GM12891 (cell line): Measurements from ENCODE around the gene PCDHGA1.

ENCODE experiments used
- POLR2A ChIP-seq: IDR thresholded peaks from 2 replicates; pipeline ENCODE4 v1.6.1; 2011; ENCODE audit warnings: low read depth, low read length, control low read depth
- POLR2AphosphoS5 ChIP-seq: IDR thresholded peaks from 2 replicates; pipeline ENCODE4 v1.6.1; 2011; ENCODE audit warnings: low read depth, low read length, control low read depth
- POU2F2 ChIP-seq: IDR thresholded peaks from 2 replicates; pipeline ENCODE4 v1.6.1; 2011; ENCODE audit warnings: low read depth, mild to moderate bottlenecking, control low read depth, low read length, moderate library complexity
- SPI1 ChIP-seq: IDR thresholded peaks from 2 replicates; pipeline ENCODE4 v1.6.1; 2011; ENCODE audit warnings: low read depth, low read length, control low read depth
- TAF1 ChIP-seq: IDR thresholded peaks from 2 replicates; pipeline ENCODE4 v1.6.1; 2011; ENCODE audit warnings: low read depth, low read length, control low read depth

DNA sequence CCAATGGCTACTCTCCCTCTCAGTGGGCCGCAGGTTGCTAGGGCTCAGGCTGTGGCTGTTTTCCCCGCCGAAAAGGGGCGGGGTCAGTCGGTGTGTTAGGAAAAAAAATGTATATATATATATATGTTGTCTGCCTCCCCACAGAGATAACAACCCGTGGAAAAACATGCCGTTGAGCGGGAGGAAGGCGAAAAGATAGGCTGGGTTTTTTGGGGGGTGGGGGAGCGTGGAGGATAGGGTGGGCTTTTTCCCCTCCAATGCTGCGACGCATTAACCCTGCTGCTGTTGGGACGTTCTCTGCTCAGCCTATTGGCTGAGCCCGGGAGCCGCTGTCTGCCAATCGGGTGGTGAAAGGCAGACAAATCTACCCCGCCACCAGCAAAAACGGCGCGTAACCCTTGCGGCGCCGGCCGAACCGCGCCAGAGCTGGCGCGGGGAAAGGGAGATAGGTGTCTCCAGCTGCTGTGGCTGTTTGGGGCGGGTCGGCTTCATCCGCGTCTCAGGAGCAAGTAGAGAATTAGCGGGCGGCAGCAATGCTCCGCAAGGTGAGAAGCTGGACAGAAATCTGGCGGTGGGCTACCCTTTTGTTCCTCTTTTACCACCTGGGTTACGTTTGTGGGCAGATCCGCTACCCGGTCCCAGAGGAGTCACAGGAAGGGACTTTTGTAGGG is 154.5 kb downstream of the PCDHGA1 start, which contains the start of gene PCDHGC4:
- TF ChIP-seq POLR2A = no peak
- TF ChIP-seq POLR2AphosphoS5 = no peak
- no peak for TF ChIP-seq SPI1
- no peak for TF ChIP-seq TAF1
- TF ChIP-seq POU2F2 = no peak
